Posterior vena cava (tissue), 2 donors: ENCODE results near the gene WASF2. TPM values are rescaled to one million over a fixed set of nuclear protein-coding genes. Genes with fewer than 3 reads are reported as not detected.
"Not testable (repeated sequence)": the region's sequence is repeated elsewhere in the genome, so short reads cannot be mapped to it uniquely, and the experiment has no call there.

ENCODE experiments used
- DNase-seq: peaks from one replicate; pipeline ENCODE4 v3.0.0-alpha.2; 2020; ENCODE audit warnings: low spot score
- intact Hi-C, 2 donors: fragments of 100-400 bp; cut with DNase I; formaldehyde crosslinking; loops; one replicate each; pipeline versions ENCODE4 v1.14.1 to v1.14.2; 2022 to 2023
- total RNA-seq, 2 donors: library from RNA; stranded (reverse); fragmentation: NEBNext Ultra II Directional; extraction: Animal tissue kit (Norgen Biotek cat#: 25700); gene quantifications; one replicate each; pipeline ENCODE4 v1.2.1, GENCODE V29; 2021
- donor health status: DM: yes; HTN: yes; CAD: no.
- donor health status: DM: yes; HTN: yes; CAD: no.

The WASF2 gene
- total RNA-seq, 2 donors from 2014 or later: 154 to 155 TPM

GRCh38 chr1:27406791-27407190, 83.2 kb downstream of the WASF2 start:
- peak; percentile 35 for DNase-seq
- intact Hi-C loops: loop anchor here in 1 of 2 donors (5.0 kb wide), 1 partner anchor 196 kb away; the partner anchor contains the start of gene AHDC1

GRCh38 chr1:27406362-27406680, 83.6 kb downstream of the WASF2 start:
- intact Hi-C loops: loop anchor here in 1 of 2 donors (5.0 kb wide), 1 partner anchor 196 kb away; the partner anchor contains the start of gene AHDC1
- no peak for DNase-seq

GRCh38 chr1:27405598-27406361, 84.2 kb downstream of the WASF2 start:
- intact Hi-C loops: loop anchor here in 1 of 2 donors (5.0 kb wide), 1 partner anchor 197 kb away; the partner anchor contains the start of gene AHDC1
- DNase-seq: not testable (repeated sequence)

- intact Hi-C loops: loop anchor here in 1 of 2 donors (5.0 kb wide), 1 partner anchor 197 kb away; the partner anchor contains the start of gene AHDC1
- DNase-seq: peak; percentile 85
Observed at GRCh38 chr1:27405074-27405473, 84.9 kb downstream of the WASF2 start.

- DNase-seq: no peak
- intact Hi-C loops: loop anchor here in 1 of 2 donors (2.0 kb wide), 1 partner anchor 201 kb away; the partner anchor contains the start of gene AHDC1
Observed at GRCh38 chr1:27403931-27404330, 86.0 kb downstream of the WASF2 start.

- peak; percentile 95 for DNase-seq
- intact Hi-C loops: loop anchor here in 1 of 2 donors (2.0 kb wide), 1 partner anchor 202 kb away; the partner anchor contains the start of gene AHDC1
Observed at GRCh38 chr1:27403065-27403726, 86.8 kb downstream of the WASF2 start.

GRCh38 chr1:27402349-27402754, 87.6 kb downstream of the WASF2 start:
- intact Hi-C loops: loop anchor here in 1 of 2 donors (2.0 kb wide), 1 partner anchor 202 kb away; the partner anchor contains the start of gene AHDC1
- DNase-seq: peak; percentile 92

GRCh38 chr1:27400963-27401341, 89.0 kb downstream of the WASF2 start:
- intact Hi-C loops: no loop called here
- DNase-seq: no peak

GRCh38 chr1:27400082-27400962, 89.6 kb downstream of the WASF2 start:
- no peak for DNase-seq
- intact Hi-C loops: no loop called here

GRCh38 chr1:27399251-27400025, 90.5 kb downstream of the WASF2 start:
- intact Hi-C loops: loop anchor here (10.0 kb wide), 1 partner anchor 265 kb away; no protein-coding TSS in a partner anchor
- DNase-seq: no peak

GRCh38 chr1:27398405-27399149, 91.4 kb downstream of the WASF2 start:
- intact Hi-C loops: loop anchor here (10.0 kb wide), 1 partner anchor 266 kb away; no protein-coding TSS in a partner anchor
- DNase-seq: no peak

GRCh38 chr1:27397749-27398148, 92.2 kb downstream of the WASF2 start:
- intact Hi-C loops: loop anchor here (10.0 kb wide), 1 partner anchor 267 kb away; no protein-coding TSS in a partner anchor
- no peak for DNase-seq

GRCh38 chr1:27397110-27397509, 92.9 kb downstream of the WASF2 start:
- intact Hi-C loops: loop anchor here (10.0 kb wide), 1 partner anchor 268 kb away; no protein-coding TSS in a partner anchor
- DNase-seq: no peak

- intact Hi-C loops: loop anchor here (10.0 kb wide), 1 partner anchor 269 kb away; no protein-coding TSS in a partner anchor
- DNase-seq: peak; percentile 90
Observed at GRCh38 chr1:27395441-27396195, 94.3 kb downstream of the WASF2 start.

- intact Hi-C loops: loop anchor here (5.0 to 10.0 kb wide), 3 partner anchors 38 to 270 kb away; no protein-coding TSS in a partner anchor
- no peak for DNase-seq
Observed at GRCh38 chr1:27394925-27395324, 95.0 kb downstream of the WASF2 start.

GRCh38 chr1:27394282-27394658, 95.7 kb downstream of the WASF2 start:
- DNase-seq: no peak
- intact Hi-C loops: loop anchor here (5.0 to 10.0 kb wide), 3 partner anchors 37 to 271 kb away; no protein-coding TSS in a partner anchor
